Heart left ventricle (tissue), 16 donors: ENCODE measurements around the gene FKBP1B. TPM values are rescaled to one million over a fixed set of nuclear protein-coding genes. Genes with fewer than 3 reads are reported as not detected.

Source experiments
- ATAC-seq, 4 donors: fragments of 200-7000 bp; cut with Tn5 transposase; one replicate each; pipeline ENCODE4 v1.9.1; 2020 to 2022; ENCODE audit warnings: moderate library complexity in 4 of 4, mild to moderate bottlenecking in 3 of 4, moderate number of reproducible peaks in 1 of 4
- DNase-seq, 5 donors: peaks; one replicate each; pipeline ENCODE4 v3.0.0-alpha.2; 2020
- H3K27ac ChIP-seq, 12 donors: fragments of 200-600 bp; sonication (generic) in 4 of 12; one replicate each; pipeline versions ENCODE4 v1.5.0 to v1.8.0; 2016 to 2022; ENCODE audit warnings: mild to moderate bottlenecking in 2 of 12
- H3K27me3 ChIP-seq, 9 donors: fragments of 200-600 bp; sonication (generic) in 2 of 9; one replicate each; pipeline versions ENCODE4 v1.5.1 to v1.8.0; 2016 to 2022; ENCODE audit warnings: mild to moderate bottlenecking in 3 of 9
- H3K36me3 ChIP-seq, 9 donors: fragments of 200-600 bp; sonication (generic) in 2 of 9; one replicate each; pipeline versions ENCODE4 v1.5.0 to v1.8.0; 2018 to 2022; ENCODE audit warnings: mild to moderate bottlenecking in 2 of 9
- H3K4me1 ChIP-seq, 12 donors: fragments of 200-600 bp; sonication (generic) in 4 of 12; one replicate each; pipeline versions ENCODE4 v1.5.0 to v1.8.0; 2016 to 2022; ENCODE audit warnings: mild to moderate bottlenecking in 3 of 12
- H3K4me3 ChIP-seq, 12 donors: fragments of 200-600 bp; sonication (generic) in 4 of 12; one replicate each; pipeline versions ENCODE4 v1.5.0 to v1.8.0; 2017 to 2022; ENCODE audit warnings: mild to moderate bottlenecking in 9 of 12, moderate library complexity in 4 of 12
- H3K9me3 ChIP-seq, 12 donors: fragments of 200-600 bp; sonication (generic) in 4 of 12; one replicate each; pipeline versions ENCODE4 v1.5.0 to v1.8.0; 2016 to 2022; ENCODE audit warnings: mild to moderate bottlenecking in 1 of 12
- CTCF ChIP-seq, 12 donors: fragments of 200-600 bp; sonication (generic) in 4 of 12; IDR thresholded peaks; one replicate each; pipeline versions ENCODE4 v1.5.0 to v1.8.0; 2018 to 2022; ENCODE audit warnings: antibody characterized with exemption in 12 of 12, mild to moderate bottlenecking in 5 of 12
- POLR2A ChIP-seq, 2 donors: fragments of 450-650 bp; IDR thresholded peaks; one replicate each; pipeline ENCODE4 v1.6.1; 2017; ENCODE audit warnings: antibody characterized with exemption in 2 of 2, mild to moderate bottlenecking in 2 of 2, moderate library complexity in 2 of 2
- whole genome bisulfite sequencing, 4 donors: extraction: QIAGEN DNeasy Blood & Tissue Kit in 2 of 4; methylation state at CpG; one replicate each; pipeline versions ENCODE4 v1.1.5 to v1.1.7; 2013 to 2018; 5-methylcytosine and 5-hydroxymethylcytosine counted together
- intact Hi-C, 10 donors: fragments of 100-400 bp; cut with DNase I; formaldehyde crosslinking; loops; one replicate each; pipeline versions ENCODE4 v1.11.1 to v1.14.2; 2022
- polyA plus RNA-seq, 2 donors: library from polyadenylated mRNA; stranded (reverse); fragments of 200-250 nt; gene quantifications; one replicate each; pipeline ENCODE4 v1.2.3, GENCODE V29; 2013
- total RNA-seq, 9 donors: library from RNA; depleted of rRNA in 2 of 9; stranded (reverse); fragments of >200 nt in 2 of 9; fragmentation: NEBNext Ultra II Directional in 3 of 9; extraction: Animal tissue kit (Norgen Biotek cat#: 25700) in 3 of 9; gene quantifications; one replicate each; pipeline versions ENCODE4 v1.1.0 to v1.2.4, GENCODE V29; 2016 to 2023
- donor health status: ischemic (EF 13 %, LVEDD 7.1; RV severe dilation, severe dysfunction).
- donor health status: healthy with polysubstance abuse.
- donor health status: DM: no; HTN: yes; CAD: no.
- donor health status: DM: no; HTN: no; CAD: no.
- donor health status: ischemic (EF 25% LVEDD 6.9; RV normal size, moderate dysfunction).
- donor health status: ischemic (EF 25% LVEDD 5.7; RV mildly dilated, moderate dysfunction).
- donor health status: healthy.
- donor health status: DM: yes; HTN: yes; CAD: no.
- donor health status: ischemic (EF 35%, LVEDD 5.7; RV mildly dilated, moderate dysfunction).
- donor health status: nonischemic (EF 11% LVEDD 7.7; RV severe dilation, severe dysfunction).
- donor health status: DM: yes; HTN: yes; CAD: no.
- donor health status: PGD.
- donor health status: ischemic (EF 29% LVEDD 5.4; RV normal size, mild dysfunction).
- donor health status: nonischemic (EF 23%, LVEDD 6.1; RV moderate dilation, normal function).

Gene FKBP1B
- total and polyA plus RNA-seq, 11 donors = 1.4 to 7.6 (median 2.6) TPM

DNA sequence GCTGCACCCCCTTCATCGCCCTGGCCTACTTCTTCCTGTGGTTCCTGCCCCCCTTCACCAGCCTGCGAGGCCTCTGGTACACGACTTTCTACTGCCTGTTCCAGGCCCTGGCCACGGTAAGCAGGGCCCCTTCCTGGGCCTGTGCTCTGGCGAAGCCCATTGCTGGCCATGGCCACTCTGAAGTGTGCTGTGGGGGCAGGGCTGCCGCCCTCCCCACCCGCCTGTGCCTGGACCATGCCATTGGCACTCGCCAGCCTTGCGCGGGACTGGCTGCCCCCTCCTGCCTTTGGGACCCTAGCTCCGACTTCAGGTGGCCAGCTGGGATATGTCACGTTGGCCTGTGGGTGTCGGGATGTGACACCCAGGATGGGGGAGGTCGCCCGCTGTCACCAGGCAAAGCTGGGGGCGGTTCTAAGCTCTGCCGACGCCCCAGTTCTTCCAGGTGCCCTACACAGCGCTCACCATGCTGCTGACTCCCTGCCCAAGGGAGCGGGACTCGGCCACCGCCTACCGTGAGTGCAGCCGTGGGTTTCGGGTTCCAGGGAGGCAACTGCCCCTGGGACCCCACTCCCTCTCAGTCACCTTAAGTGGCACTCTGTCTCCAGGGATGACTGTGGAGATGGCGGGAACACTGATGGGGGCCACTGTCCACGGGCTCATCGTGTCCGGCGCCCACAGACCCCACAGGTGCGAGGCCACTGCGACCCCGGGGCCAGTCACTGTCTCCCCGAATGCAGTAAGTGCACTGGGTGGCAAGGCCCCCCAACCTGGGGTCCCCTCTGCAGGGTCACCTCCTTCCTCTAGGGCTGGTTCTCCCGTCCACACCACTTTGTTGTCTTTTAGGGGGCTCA, 32.5 kb upstream of the FKBP1B start:
- no peak for ATAC-seq
- Histone ChIP-seq H3K27ac (no peak overlapping the region), H3K4me3 (no peak overlapping the region), H3K4me1 (no peaks in the 10 kb centered on the region), H3K9me3 (no peaks in the 10 kb centered on the region), H3K36me3 (no peaks in the 10 kb centered on the region), H3K27me3 (no peaks in the 10 kb centered on the region)
- no peak for DNase-seq
- WGBS, 4 donors = 92 to 95% (median 93%) methylated on average over 9 to 35 of the region's 35 CpGs
- intact Hi-C loops = no loop called here
- no peak for TF ChIP-seq CTCF (IDR thresholded peaks at IDR 0.05)
- TF ChIP-seq POLR2A (IDR thresholded peaks at IDR 0.05) = no peak

DNA sequence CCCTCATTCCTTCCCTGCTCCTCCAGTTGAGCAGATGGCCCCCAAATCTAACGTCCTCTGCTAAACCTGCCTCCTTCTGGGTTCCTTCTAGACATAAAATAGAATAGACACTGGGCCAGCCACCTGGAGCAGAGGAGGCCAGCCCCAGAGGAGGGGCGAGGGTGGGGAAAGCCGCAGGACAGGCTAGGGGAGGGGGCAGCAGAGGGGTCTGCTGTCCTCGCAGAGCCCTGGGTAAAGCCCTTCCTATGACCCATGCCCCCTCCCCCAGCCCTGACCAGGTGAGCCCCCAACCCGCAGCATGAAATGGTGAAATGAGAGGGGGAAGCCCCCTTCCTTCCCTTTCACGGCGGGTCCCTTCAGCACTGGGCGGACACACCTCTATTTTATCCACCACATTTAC, 31.8 kb upstream of the FKBP1B start:
- Histone ChIP-seq H3K9me3 (no peaks in the 10 kb centered on the region), H3K4me3 (no peak overlapping the region), H3K27ac (no peak overlapping the region), H3K27me3 (no peaks in the 10 kb centered on the region), H3K36me3 (peaks cover 0 to 3% (median 0%) of the 10 kb centered on the region in 9 donors), H3K4me1 (no peaks in the 10 kb centered on the region)
- ATAC-seq = no peak
- WGBS, 4 donors = 76 to 88% (median 87%) methylated on average over 5 to 8 of the region's 8 CpGs
- intact Hi-C loops = no loop called here
- DNase-seq = no peak
- no peak for TF ChIP-seq POLR2A (IDR thresholded peaks at IDR 0.05)
- TF ChIP-seq CTCF (IDR thresholded peaks at IDR 0.05) = no peak

DNA sequence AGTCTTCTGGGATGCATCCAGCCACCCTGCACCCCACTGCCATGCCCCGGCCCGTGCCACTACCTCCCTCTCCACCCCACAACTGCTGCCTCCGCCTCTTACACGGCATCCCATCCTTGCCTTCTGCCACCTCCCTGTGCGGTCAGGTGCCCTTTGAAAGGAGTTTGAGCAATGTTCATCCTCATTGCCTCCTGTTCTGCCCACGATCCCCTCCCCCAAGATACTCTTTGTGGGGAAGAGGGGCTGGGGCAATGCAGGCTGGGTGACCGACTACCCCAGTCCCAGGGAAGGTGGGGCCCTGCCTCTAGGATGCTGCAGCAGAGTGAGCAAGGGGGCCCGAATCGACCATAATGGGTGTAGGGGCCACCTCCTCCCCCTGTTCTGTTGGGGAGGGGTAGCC, 31.3 kb upstream of the FKBP1B start:
- H3K27ac ChIP-seq = no peak overlapping the region
- no peak overlapping the region for H3K4me3 ChIP-seq
- WGBS, 4 donors = 85 to 91% (median 87%) methylated on average over 9 of the region's 9 CpGs
- H3K4me1 ChIP-seq = no peaks in the 10 kb centered on the region
- ATAC-seq (no peak), DNase-seq (no peak)
- H3K36me3 ChIP-seq = peaks cover 0 to 8% (median 0%) of the 10 kb centered on the region in 9 donors
- intact Hi-C loops = no loop called here
- no peaks in the 10 kb centered on the region for H3K27me3 ChIP-seq
- no peak for TF ChIP-seq POLR2A (IDR thresholded peaks at IDR 0.05)
- TF ChIP-seq CTCF (IDR thresholded peaks at IDR 0.05) = no peak
- H3K9me3 ChIP-seq = no peaks in the 10 kb centered on the region

- DNase-seq (no peak), ATAC-seq (no peak)
- Histone ChIP-seq H3K4me3 (no peak overlapping the region), H3K36me3 (peaks cover 0 to 14% (median 0%) of the 10 kb centered on the region in 9 donors), H3K27me3 (no peaks in the 10 kb centered on the region), H3K4me1 (no peaks in the 10 kb centered on the region), H3K9me3 (no peaks in the 10 kb centered on the region), H3K27ac (no peak overlapping the region)
- TF ChIP-seq CTCF (IDR thresholded peaks at IDR 0.05) (no peak), POLR2A (IDR thresholded peaks at IDR 0.05) (no peak)
- intact Hi-C loops = no loop called here
- WGBS, 4 donors = 82 to 93% (median 89%) methylated on average over 5 of the region's 5 CpGs
Observed at GRCh38 chr2:24019729-24020128, 29.8 kb upstream of the FKBP1B start.
